HCT116 (cell line): ENCODE results near the gene ZNF620. TPM values are rescaled to one million over a fixed set of nuclear protein-coding genes. Genes with fewer than 3 reads are reported as not detected.

Source experiments
- ATAC-seq: fragments of 200-7000 bp; cut with Tn5 transposase; 2 replicates; pipeline ENCODE4 v1.9.1; 2020; ENCODE audit warnings: mild to moderate bottlenecking, moderate library complexity
- BruUV-seq: library from RNA; stranded (reverse); fragments of 400-500 nt; replicated peaks from 2 replicates; lab custom pipeline; 2021; lab: Mats Ljungman, UMichigan
- CTCF ChIA-PET: fragments of 300-600 bp; sonication (Branson Sonifier 250); formaldehyde crosslinking; loops from one replicate; lab custom pipeline; 2021; ENCODE audit warnings: antibody characterized with exemption; lab: Charles Lee
- POLR2A ChIA-PET: fragments of 300-600, 350-600 bp; sonication (Branson Sonifier 250); formaldehyde crosslinking; loops from one replicate; lab custom pipeline; 2021; ENCODE audit warnings: antibody characterized with exemption; lab: Charles Lee
- RAD21 ChIA-PET, 2 experiments: fragments of 300-600 bp; sonication (Branson Sonifier 250); formaldehyde crosslinking; loops; one replicate each; lab custom pipeline; 2023; ENCODE audit warnings: low total read pairs in 2 of 2; ENCODE audit not compliant: uncharacterized antibody in 2 of 2, unreplicated experiment in 2 of 2, low non-redundant PET in 1 of 2; lab: Charles Lee
- DNase-seq: peaks from one replicate; pipeline ENCODE4 v3.0.0-alpha.2; 2010; ENCODE audit warnings: low read depth, low spot score
- H2AFZ ChIP-seq: fragments of 200-600 bp; shearing (Covaris generic), sonication (generic); 2 replicates; pipeline ENCODE4 v1.6.1; 2017; ENCODE audit warnings: low read depth, mixed run types, mixed read lengths, antibody characterized with exemption, low read length; ENCODE audit not compliant: poor library complexity, severe bottlenecking
- H3K27ac ChIP-seq: 2 replicates; pipeline ENCODE4 v1.5.1; 2012; ENCODE audit warnings: low read depth, low read length
- H3K27me3 ChIP-seq: fragments of 200-600 bp; sonication (generic); 2 replicates; pipeline ENCODE4 v1.6.1; 2016; ENCODE audit warnings: mixed run types, low read length, mixed read lengths; ENCODE audit not compliant: insufficient read depth
- H3K36me3 ChIP-seq, 2 experiments: fragments of 200-500 bp in 1 of 2; fragments of 200-600 bp in 1 of 2; sonication (Bioruptor generic) in 1 of 2; sonication (generic) in 1 of 2; 2 replicates each; pipeline versions ENCODE4 v1.5.1 to v1.6.1; 2014 to 2016; ENCODE audit warnings: low read length in 2 of 2, inconsistent platforms in 1 of 2, mixed read lengths in 1 of 2, mixed run types in 1 of 2; ENCODE audit not compliant: insufficient read depth in 2 of 2, control insufficient read depth in 1 of 2
- H3K4me1 ChIP-seq, 2 experiments: fragments of 200-600 bp in 1 of 2; sonication (generic) in 1 of 2; 2 replicates each; pipeline versions ENCODE4 v1.5.1 to v1.6.1; 2012 to 2017; ENCODE audit warnings: low read length in 2 of 2, inconsistent platforms in 1 of 2, mild to moderate bottlenecking in 1 of 2, mixed read lengths in 1 of 2, mixed run types in 1 of 2, moderate library complexity in 1 of 2; ENCODE audit not compliant: insufficient read depth in 2 of 2, control insufficient read depth in 1 of 2
- H3K4me2 ChIP-seq: fragments of 200-600 bp; sonication (generic); 2 replicates; pipeline ENCODE4 v1.6.1; 2017; ENCODE audit warnings: mixed run types, low read length, mixed read lengths
- H3K4me3 ChIP-seq, 2 experiments: fragments of 200-600 bp in 1 of 2; sonication (generic) in 1 of 2; replicated peaks in 1 of 2; 2 replicates each; pipeline ENCODE4 v1.5.1; 2011 to 2016; ENCODE audit warnings: low read length in 2 of 2, control low read depth in 1 of 2, low read depth in 1 of 2, mild to moderate bottlenecking in 1 of 2, mixed read lengths in 1 of 2, mixed run types in 1 of 2
- H3K79me2 ChIP-seq: fragments of 200-600 bp; sonication (generic); 2 replicates; pipeline ENCODE4 v1.6.1; 2017; ENCODE audit warnings: mild to moderate bottlenecking, mixed run types, low read length, moderate library complexity, mixed read lengths; ENCODE audit not compliant: insufficient read depth
- H3K9ac ChIP-seq: fragments of 200-600 bp; sonication (generic); 2 replicates; pipeline ENCODE4 v1.6.1; 2016; ENCODE audit warnings: low read length, mixed read lengths
- H3K9me2 ChIP-seq: fragments of 200-600 bp; sonication (generic), shearing (Covaris generic); 2 replicates; pipeline ENCODE4 v1.6.1; 2017; ENCODE audit warnings: mixed run types, mild to moderate bottlenecking, moderate library complexity; ENCODE audit not compliant: insufficient read depth
- H3K9me3 ChIP-seq, 2 experiments: fragments of 200-500 bp in 1 of 2; fragments of 200-600 bp in 1 of 2; sonication (Bioruptor generic) in 1 of 2; sonication (generic) in 1 of 2; 2 replicates each; pipeline ENCODE4 v1.6.1; 2014 to 2017; ENCODE audit warnings: low read length in 2 of 2, mixed read lengths in 2 of 2, inconsistent platforms in 1 of 2, low read depth in 1 of 2, mild to moderate bottlenecking in 1 of 2, mixed run types in 1 of 2, moderate library complexity in 1 of 2; ENCODE audit not compliant: control insufficient read depth in 1 of 2, insufficient read depth in 1 of 2
- H4K20me1 ChIP-seq: fragments of 200-600 bp; sonication (generic), shearing (Covaris generic); 2 replicates; pipeline ENCODE4 v1.6.1; 2017; ENCODE audit warnings: mixed run types, mild to moderate bottlenecking, moderate library complexity; ENCODE audit not compliant: insufficient read depth
- CBX3 ChIP-seq: IDR thresholded peaks from 2 replicates; pipeline ENCODE4 v1.6.1; 2012; ENCODE audit warnings: low read depth
- EGR1 ChIP-seq: IDR thresholded peaks from 2 replicates; pipeline ENCODE4 v1.6.1; 2012; ENCODE audit warnings: low read depth
- EZH2phosphoT487 ChIP-seq: fragments of 200-600 bp; IDR thresholded peaks from 2 replicates; pipeline ENCODE4 v1.6.1; 2018; ENCODE audit warnings: antibody characterized with exemption, borderline replicate concordance
- JUND ChIP-seq: IDR thresholded peaks from 2 replicates; pipeline ENCODE4 v1.6.1; 2012
- POLR2A ChIP-seq: IDR thresholded peaks from 2 replicates; pipeline ENCODE4 v1.7.0; 2011; ENCODE audit warnings: borderline replicate concordance; ENCODE audit not compliant: insufficient read depth, insufficient read length; ENCODE audit errors: extremely low read depth
- POLR2AphosphoS5 ChIP-seq: IDR thresholded peaks from 2 replicates; pipeline ENCODE4 v1.6.1; 2011; ENCODE audit warnings: mild to moderate bottlenecking, low read depth, low read length, moderate library complexity
- RAD21 ChIP-seq: IDR thresholded peaks from 2 replicates; pipeline ENCODE4 v1.6.1; 2012; ENCODE audit warnings: low read depth, mild to moderate bottlenecking
- SRF ChIP-seq: IDR thresholded peaks from 2 replicates; pipeline ENCODE4 v1.6.1; 2012; ENCODE audit warnings: low read depth
- ZFX ChIP-seq: fragments of 450-650 bp; IDR thresholded peaks from 2 replicates; pipeline ENCODE4 v1.6.1; 2017
- intact Hi-C: fragments of 100-400 bp; cut with micrococcal nuclease; formaldehyde crosslinking; loops from 2 replicates; pipeline ENCODE4 v1.10.0; 2022
- total RNA-seq: library from RNA; stranded (reverse); gene quantifications from one replicate; pipeline ENCODE4 v1.2.1, GENCODE V29; 2021; ENCODE audit not compliant: unreplicated experiment
- TF ChIP-seq, protein P1 (sequence below): IDR thresholded peaks from 2 replicates; pipeline ENCODE4 v1.6.1; 2012; ENCODE audit warnings: low read depth
- TF ChIP-seq, protein P2 (sequence below), 3 experiments: fragments of 200-600 bp in 1 of 3; sonication (generic) in 1 of 3; IDR thresholded peaks in 2 of 3; conservative IDR thresholded peaks in 1 of 3; 2 replicates each; pipeline ENCODE4 v1.5.1; 2012 to 2017; ENCODE audit warnings: low read depth in 2 of 3, low read length in 2 of 3, antibody characterized with exemption in 1 of 3, borderline replicate concordance in 1 of 3, control low read depth in 1 of 3, mild to moderate bottlenecking in 1 of 3, mixed read lengths in 1 of 3, mixed run types in 1 of 3, moderate library complexity in 1 of 3; ENCODE audit not compliant: insufficient read depth in 1 of 3

Gene ZNF620
- total RNA-seq, 1 experiment from 2014 or later, result 10.2 TPM

DNA sequence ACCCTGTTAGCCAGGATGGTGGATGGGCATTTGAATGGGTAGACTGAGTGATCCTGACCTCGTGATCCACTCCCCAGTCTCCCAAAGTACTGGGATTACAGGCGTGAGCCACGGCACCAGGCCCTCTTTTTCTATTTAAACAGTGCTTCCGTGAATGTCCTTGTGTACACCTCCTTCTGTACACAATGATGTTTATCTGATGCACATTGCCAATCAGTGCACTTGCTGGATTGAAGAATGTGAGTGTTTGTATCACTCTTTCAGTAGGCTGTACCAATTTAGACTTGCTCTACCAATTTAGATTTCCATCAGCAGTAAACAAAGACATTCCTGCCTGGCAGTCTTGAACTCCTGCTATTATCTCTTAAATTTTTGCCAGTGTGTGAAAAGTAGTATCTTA, 37.8 kb upstream of the ZNF620 start:
- H3K9me3 ChIP-seq, result no peaks in the 10 kb centered on the region
- no TSS peak for BruUV-seq
- H3K36me3 ChIP-seq, result peaks cover 17 to 46% of the 10 kb centered on the region in 2 experiments
- ATAC-seq (no peak), DNase-seq (no peak)
- ChIA-PET POLR2A (no interaction called here), CTCF (no interaction called here), RAD21 (no interaction called here)
- H3K79me2 ChIP-seq, result peaks cover 23% of the 10 kb centered on the region
- H3K9me2 ChIP-seq, result no peaks in the 10 kb centered on the region
- no peak overlapping the region for H3K4me3 ChIP-seq
- H3K9ac ChIP-seq, result no peak overlapping the region
- no peak overlapping the region for H3K27ac ChIP-seq
- no peak overlapping the region for H3K4me2 ChIP-seq
- no peaks in the 10 kb centered on the region for H3K4me1 ChIP-seq
- TF ChIP-seq RAD21, result no peak
- TF ChIP-seq, protein P1, sequence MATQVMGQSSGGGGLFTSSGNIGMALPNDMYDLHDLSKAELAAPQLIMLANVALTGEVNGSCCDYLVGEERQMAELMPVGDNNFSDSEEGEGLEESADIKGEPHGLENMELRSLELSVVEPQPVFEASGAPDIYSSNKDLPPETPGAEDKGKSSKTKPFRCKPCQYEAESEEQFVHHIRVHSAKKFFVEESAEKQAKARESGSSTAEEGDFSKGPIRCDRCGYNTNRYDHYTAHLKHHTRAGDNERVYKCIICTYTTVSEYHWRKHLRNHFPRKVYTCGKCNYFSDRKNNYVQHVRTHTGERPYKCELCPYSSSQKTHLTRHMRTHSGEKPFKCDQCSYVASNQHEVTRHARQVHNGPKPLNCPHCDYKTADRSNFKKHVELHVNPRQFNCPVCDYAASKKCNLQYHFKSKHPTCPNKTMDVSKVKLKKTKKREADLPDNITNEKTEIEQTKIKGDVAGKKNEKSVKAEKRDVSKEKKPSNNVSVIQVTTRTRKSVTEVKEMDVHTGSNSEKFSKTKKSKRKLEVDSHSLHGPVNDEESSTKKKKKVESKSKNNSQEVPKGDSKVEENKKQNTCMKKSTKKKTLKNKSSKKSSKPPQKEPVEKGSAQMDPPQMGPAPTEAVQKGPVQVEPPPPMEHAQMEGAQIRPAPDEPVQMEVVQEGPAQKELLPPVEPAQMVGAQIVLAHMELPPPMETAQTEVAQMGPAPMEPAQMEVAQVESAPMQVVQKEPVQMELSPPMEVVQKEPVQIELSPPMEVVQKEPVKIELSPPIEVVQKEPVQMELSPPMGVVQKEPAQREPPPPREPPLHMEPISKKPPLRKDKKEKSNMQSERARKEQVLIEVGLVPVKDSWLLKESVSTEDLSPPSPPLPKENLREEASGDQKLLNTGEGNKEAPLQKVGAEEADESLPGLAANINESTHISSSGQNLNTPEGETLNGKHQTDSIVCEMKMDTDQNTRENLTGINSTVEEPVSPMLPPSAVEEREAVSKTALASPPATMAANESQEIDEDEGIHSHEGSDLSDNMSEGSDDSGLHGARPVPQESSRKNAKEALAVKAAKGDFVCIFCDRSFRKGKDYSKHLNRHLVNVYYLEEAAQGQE, result no peak
- no peak for TF ChIP-seq SRF
- no peak for TF ChIP-seq ZFX
- TF ChIP-seq, protein P2, sequence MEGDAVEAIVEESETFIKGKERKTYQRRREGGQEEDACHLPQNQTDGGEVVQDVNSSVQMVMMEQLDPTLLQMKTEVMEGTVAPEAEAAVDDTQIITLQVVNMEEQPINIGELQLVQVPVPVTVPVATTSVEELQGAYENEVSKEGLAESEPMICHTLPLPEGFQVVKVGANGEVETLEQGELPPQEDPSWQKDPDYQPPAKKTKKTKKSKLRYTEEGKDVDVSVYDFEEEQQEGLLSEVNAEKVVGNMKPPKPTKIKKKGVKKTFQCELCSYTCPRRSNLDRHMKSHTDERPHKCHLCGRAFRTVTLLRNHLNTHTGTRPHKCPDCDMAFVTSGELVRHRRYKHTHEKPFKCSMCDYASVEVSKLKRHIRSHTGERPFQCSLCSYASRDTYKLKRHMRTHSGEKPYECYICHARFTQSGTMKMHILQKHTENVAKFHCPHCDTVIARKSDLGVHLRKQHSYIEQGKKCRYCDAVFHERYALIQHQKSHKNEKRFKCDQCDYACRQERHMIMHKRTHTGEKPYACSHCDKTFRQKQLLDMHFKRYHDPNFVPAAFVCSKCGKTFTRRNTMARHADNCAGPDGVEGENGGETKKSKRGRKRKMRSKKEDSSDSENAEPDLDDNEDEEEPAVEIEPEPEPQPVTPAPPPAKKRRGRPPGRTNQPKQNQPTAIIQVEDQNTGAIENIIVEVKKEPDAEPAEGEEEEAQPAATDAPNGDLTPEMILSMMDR (IDR thresholded peaks at IDR 0.05 in 2 of 3, conservative IDR thresholded peaks at IDR 0.05 in 1 of 3; ENCODE audit: borderline replicate concordance in 1 of 3, insufficient read depth in 1 of 3, low read depth in 2 of 3, low read length in 2 of 3), result no peak
- no peak for TF ChIP-seq POLR2AphosphoS5
- TF ChIP-seq JUND, result no peak
- no peak for TF ChIP-seq EGR1
- TF ChIP-seq EZH2phosphoT487, result no peak
- no peak for TF ChIP-seq CBX3
- no peak for TF ChIP-seq POLR2A
- H4K20me1 ChIP-seq, result peaks cover 18% of the 10 kb centered on the region; the same call in 1 of the 2 replicates
- no peak overlapping the region for H2AFZ ChIP-seq
- intact Hi-C loops, result no loop called here
- H3K27me3 ChIP-seq, result no peaks in the 10 kb centered on the region
